T-helper 2 cell treated with Interferon-gamma antibody and Interleukin-4, amounts not matched to agents 100 ng/mL and 5 ng/mL, for 36 hours (primary cell): Measurements from ENCODE around the gene STXBP3. TPM values are rescaled to one million over a fixed set of nuclear protein-coding genes. Genes with fewer than 3 reads are reported as not detected.
"Not testable (repeated sequence)": the region's sequence is repeated elsewhere in the genome, so short reads cannot be mapped to it uniquely, and the experiment has no call there.

Source experiments
- intact Hi-C: fragments of 100-400 bp; cut with micrococcal nuclease; formaldehyde crosslinking; loops from one replicate; pipeline ENCODE4 v1.15.1; 2023
- total RNA-seq: library from RNA; stranded (reverse); gene quantifications from 2 replicates; pipeline ENCODE4 v1.2.3, GENCODE V29; 2022

Gene STXBP3
- 48.5 and 54.4 TPM in 2 replicates for total RNA-seq

- intact Hi-C loops = loop anchor here (1.0 to 5.0 kb wide), 14 partner anchors 42 to 544 kb away; partner anchors contain the start of genes ELAPOR1, GPSM2, HENMT1 and PRPF38B
These were observed at the start of gene STXBP3 for GRCh38 chr1:108746382-108747170. Gene STXBP3, plus strand, starts transcription at chr1:108746674. Its CDS starts 64 bp downstream, at chr1:108746738.

GRCh38 chr1:108699375-108700332, 46.8 kb upstream of the STXBP3 start:
- intact Hi-C loops = no loop called here

- intact Hi-C loops = no loop called here
These were observed 45.2 kb upstream of the STXBP3 start for GRCh38 chr1:108701176-108701849.

GRCh38 chr1:108702109-108702508, 44.4 kb upstream of the STXBP3 start:
- intact Hi-C loops = not testable (repeated sequence)

- intact Hi-C loops = loop anchor here (1.0 to 2.0 kb wide), 2 partner anchors 12 to 43 kb away; partner anchors contain the start of genes PRPF38B and STXBP3
These were observed 42.5 kb upstream of the STXBP3 start for GRCh38 chr1:108703939-108704338.

GRCh38 chr1:108704496-108704895, 42.0 kb upstream of the STXBP3 start:
- intact Hi-C loops = loop anchor here (1.0 to 2.0 kb wide), 2 partner anchors 12 to 42 kb away; partner anchors contain the start of genes PRPF38B and STXBP3

- intact Hi-C loops = no loop called here
These were observed 39.8 kb upstream of the STXBP3 start for GRCh38 chr1:108706643-108707042.

- intact Hi-C loops = no loop called here
These were observed 37.5 kb upstream of the STXBP3 start for GRCh38 chr1:108708691-108709660.

- intact Hi-C loops = no loop called here
These were observed 33.8 kb upstream of the STXBP3 start, which contains the start of gene FNDC7 for GRCh38 chr1:108712606-108713150. Gene FNDC7, plus strand, starts transcription at chr1:108712908. Its CDS starts 26 bp downstream, at chr1:108712934.

GRCh38 chr1:108715932-108716331, 30.5 kb upstream of the STXBP3 start:
- intact Hi-C loops = no loop called here

GRCh38 chr1:108716437-108717230, 29.8 kb upstream of the STXBP3 start:
- intact Hi-C loops = loop anchor here (1.0 kb wide), 1 partner anchor 38 kb away; no protein-coding TSS in a partner anchor

GRCh38 chr1:108717774-108718316, 28.6 kb upstream of the STXBP3 start:
- intact Hi-C loops = loop anchor here (1.0 kb wide), 1 partner anchor 40 kb away; no protein-coding TSS in a partner anchor

- intact Hi-C loops = no loop called here
These were observed 27.4 kb upstream of the STXBP3 start for GRCh38 chr1:108718927-108719655.

GRCh38 chr1:108719656-108720435, 26.6 kb upstream of the STXBP3 start:
- intact Hi-C loops = no loop called here

- intact Hi-C loops = no loop called here
These were observed 24.2 kb upstream of the STXBP3 start for GRCh38 chr1:108722292-108722691.

GRCh38 chr1:108725906-108726305, 20.6 kb upstream of the STXBP3 start:
- intact Hi-C loops = no loop called here
